ENCODE data around the gene BMPR1B. TPM values are rescaled to one million over a fixed set of nuclear protein-coding genes. Genes with fewer than 3 reads are reported as not detected.
A peak's percentile ranks its signal among the peaks of the same experiment; 100 is the strongest.

The BMPR1B gene
- total RNA-seq, 1 experiment from 2014 or later: 0.62 TPM

GRCh38 chr4:94841864-94842221 is 84.1 kb downstream of the BMPR1B start:
- TF ChIP-seq, protein P1, sequence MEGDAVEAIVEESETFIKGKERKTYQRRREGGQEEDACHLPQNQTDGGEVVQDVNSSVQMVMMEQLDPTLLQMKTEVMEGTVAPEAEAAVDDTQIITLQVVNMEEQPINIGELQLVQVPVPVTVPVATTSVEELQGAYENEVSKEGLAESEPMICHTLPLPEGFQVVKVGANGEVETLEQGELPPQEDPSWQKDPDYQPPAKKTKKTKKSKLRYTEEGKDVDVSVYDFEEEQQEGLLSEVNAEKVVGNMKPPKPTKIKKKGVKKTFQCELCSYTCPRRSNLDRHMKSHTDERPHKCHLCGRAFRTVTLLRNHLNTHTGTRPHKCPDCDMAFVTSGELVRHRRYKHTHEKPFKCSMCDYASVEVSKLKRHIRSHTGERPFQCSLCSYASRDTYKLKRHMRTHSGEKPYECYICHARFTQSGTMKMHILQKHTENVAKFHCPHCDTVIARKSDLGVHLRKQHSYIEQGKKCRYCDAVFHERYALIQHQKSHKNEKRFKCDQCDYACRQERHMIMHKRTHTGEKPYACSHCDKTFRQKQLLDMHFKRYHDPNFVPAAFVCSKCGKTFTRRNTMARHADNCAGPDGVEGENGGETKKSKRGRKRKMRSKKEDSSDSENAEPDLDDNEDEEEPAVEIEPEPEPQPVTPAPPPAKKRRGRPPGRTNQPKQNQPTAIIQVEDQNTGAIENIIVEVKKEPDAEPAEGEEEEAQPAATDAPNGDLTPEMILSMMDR (IDR thresholded peaks at IDR 0.05): no peak
- no peak for TF ChIP-seq SIN3A (IDR thresholded peaks at IDR 0.05; ENCODE audit: borderline replicate concordance, insufficient read depth, low read depth, low read length)
- no peak for TF ChIP-seq TCF7L2 (IDR thresholded peaks at IDR 0.05; ENCODE audit: low read depth, low read length)
- no peak for TF ChIP-seq POLR2AphosphoS5 (IDR thresholded peaks at IDR 0.05; ENCODE audit: low read depth, low read length)
- TF ChIP-seq, protein P2, sequence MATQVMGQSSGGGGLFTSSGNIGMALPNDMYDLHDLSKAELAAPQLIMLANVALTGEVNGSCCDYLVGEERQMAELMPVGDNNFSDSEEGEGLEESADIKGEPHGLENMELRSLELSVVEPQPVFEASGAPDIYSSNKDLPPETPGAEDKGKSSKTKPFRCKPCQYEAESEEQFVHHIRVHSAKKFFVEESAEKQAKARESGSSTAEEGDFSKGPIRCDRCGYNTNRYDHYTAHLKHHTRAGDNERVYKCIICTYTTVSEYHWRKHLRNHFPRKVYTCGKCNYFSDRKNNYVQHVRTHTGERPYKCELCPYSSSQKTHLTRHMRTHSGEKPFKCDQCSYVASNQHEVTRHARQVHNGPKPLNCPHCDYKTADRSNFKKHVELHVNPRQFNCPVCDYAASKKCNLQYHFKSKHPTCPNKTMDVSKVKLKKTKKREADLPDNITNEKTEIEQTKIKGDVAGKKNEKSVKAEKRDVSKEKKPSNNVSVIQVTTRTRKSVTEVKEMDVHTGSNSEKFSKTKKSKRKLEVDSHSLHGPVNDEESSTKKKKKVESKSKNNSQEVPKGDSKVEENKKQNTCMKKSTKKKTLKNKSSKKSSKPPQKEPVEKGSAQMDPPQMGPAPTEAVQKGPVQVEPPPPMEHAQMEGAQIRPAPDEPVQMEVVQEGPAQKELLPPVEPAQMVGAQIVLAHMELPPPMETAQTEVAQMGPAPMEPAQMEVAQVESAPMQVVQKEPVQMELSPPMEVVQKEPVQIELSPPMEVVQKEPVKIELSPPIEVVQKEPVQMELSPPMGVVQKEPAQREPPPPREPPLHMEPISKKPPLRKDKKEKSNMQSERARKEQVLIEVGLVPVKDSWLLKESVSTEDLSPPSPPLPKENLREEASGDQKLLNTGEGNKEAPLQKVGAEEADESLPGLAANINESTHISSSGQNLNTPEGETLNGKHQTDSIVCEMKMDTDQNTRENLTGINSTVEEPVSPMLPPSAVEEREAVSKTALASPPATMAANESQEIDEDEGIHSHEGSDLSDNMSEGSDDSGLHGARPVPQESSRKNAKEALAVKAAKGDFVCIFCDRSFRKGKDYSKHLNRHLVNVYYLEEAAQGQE (IDR thresholded peaks at IDR 0.05; ENCODE audit: insufficient read depth in 1 of 2, low read depth in 2 of 2, low read length in 1 of 2): no peak
- H3K27me3 ChIP-seq (ENCODE audit: control insufficient read depth, insufficient read depth, low read length): no peaks in the 10 kb centered on the region
- in situ Hi-C loops (cut with HindIII; ENCODE audit: low pct_unique_long_range_greater_than_20kb, low sequenced_read_pairs) (no loop called here), intact Hi-C loops (cut with micrococcal nuclease; ENCODE audit: unreplicated experiment) (no loop called here)
- H3K9me3 ChIP-seq (ENCODE audit: control insufficient read depth, insufficient read depth, low read depth, low read length): no peaks in the 10 kb centered on the region
- ChIA-PET CTCF (no interaction called here), POLR2A (no interaction called here)
- H3K4me3 ChIP-seq (ENCODE audit: low read depth in 2 of 2, low read length in 2 of 2): peak overlapping the region; percentile 11 to 14; a peak in 1 of 4 replicates
- H3K4me1 ChIP-seq (ENCODE audit: control insufficient read depth, insufficient read depth, low read length): no peaks in the 10 kb centered on the region
- no peak for DNase-seq (ENCODE audit: low read depth, low spot score)
- no peak for ATAC-seq
- no peak overlapping the region for H3K27ac ChIP-seq (ENCODE audit: low read length)
- H3K36me3 ChIP-seq (ENCODE audit: control insufficient read depth, insufficient read depth, low read length): no peaks in the 10 kb centered on the region
- BruUV-seq (replicated peaks): no TSS peak

- H3K27me3 ChIP-seq (ENCODE audit: control insufficient read depth, insufficient read depth, low read length): no peaks in the 10 kb centered on the region
- no peaks in the 10 kb centered on the region for H3K4me1 ChIP-seq (ENCODE audit: control insufficient read depth, insufficient read depth, low read length)
- in situ Hi-C loops (cut with HindIII; ENCODE audit: low pct_unique_long_range_greater_than_20kb, low sequenced_read_pairs): no loop called here
- DNase-seq (ENCODE audit: low read depth, low spot score): no peak
- CTCF ChIA-PET: no interaction called here
- POLR2A ChIA-PET: no interaction called here
- H3K36me3 ChIP-seq (ENCODE audit: control insufficient read depth, insufficient read depth, low read length): no peaks in the 10 kb centered on the region
- no peak overlapping the region for H3K4me3 ChIP-seq (ENCODE audit: low read depth in 2 of 2, low read length in 2 of 2)
- TF ChIP-seq POLR2AphosphoS5 (IDR thresholded peaks at IDR 0.05; ENCODE audit: low read depth, low read length): no peak
- no peak for TF ChIP-seq TCF7L2 (IDR thresholded peaks at IDR 0.05; ENCODE audit: low read depth, low read length)
- TF ChIP-seq, protein P1 (IDR thresholded peaks at IDR 0.05): no peak
- no peak for TF ChIP-seq SIN3A (IDR thresholded peaks at IDR 0.05; ENCODE audit: borderline replicate concordance, insufficient read depth, low read depth, low read length)
- TF ChIP-seq, protein P2 (IDR thresholded peaks at IDR 0.05; ENCODE audit: insufficient read depth in 1 of 2, low read depth in 2 of 2, low read length in 1 of 2): no peak
- H3K9me3 ChIP-seq (ENCODE audit: control insufficient read depth, insufficient read depth, low read depth, low read length): no peaks in the 10 kb centered on the region
- intact Hi-C loops (cut with micrococcal nuclease; ENCODE audit: unreplicated experiment): no loop called here
- ATAC-seq: no peak
- BruUV-seq (replicated peaks): no TSS peak
- H3K27ac ChIP-seq (ENCODE audit: low read length): no peak overlapping the region
Measured at GRCh38 chr4:94843216-94843615, 85.5 kb downstream of the BMPR1B start.
